ENCODE data around the gene CCL13. TPM values are rescaled to one million over a fixed set of nuclear protein-coding genes. Genes with fewer than 3 reads are reported as not detected.

Gene CCL13
- total and polyA plus RNA-seq, 10 of the 15 experiments (the other 5 are each of a cell fraction or from before 2014, with no cell fraction given): not detected

DNA sequence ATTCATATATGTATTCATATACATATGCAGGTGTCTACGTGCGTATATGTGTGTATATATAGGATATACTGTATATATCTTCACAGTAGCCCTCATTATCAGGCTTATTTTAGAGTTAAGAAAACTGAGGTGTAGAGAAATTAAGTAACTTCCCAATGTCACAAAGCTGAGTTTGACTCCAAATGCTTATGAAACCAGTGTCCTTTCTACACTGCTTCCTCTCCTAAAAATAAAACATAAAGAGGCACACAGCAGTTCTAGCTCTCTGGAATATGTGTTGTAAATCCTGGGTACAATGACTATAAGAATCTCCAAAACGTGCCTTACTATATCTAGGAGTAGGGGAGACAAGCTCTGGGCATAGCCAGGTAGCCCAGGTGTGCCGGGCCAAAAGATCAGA, 46.7 kb downstream of the CCL13 start (continued):
- TF ChIP-seq, protein P1, sequence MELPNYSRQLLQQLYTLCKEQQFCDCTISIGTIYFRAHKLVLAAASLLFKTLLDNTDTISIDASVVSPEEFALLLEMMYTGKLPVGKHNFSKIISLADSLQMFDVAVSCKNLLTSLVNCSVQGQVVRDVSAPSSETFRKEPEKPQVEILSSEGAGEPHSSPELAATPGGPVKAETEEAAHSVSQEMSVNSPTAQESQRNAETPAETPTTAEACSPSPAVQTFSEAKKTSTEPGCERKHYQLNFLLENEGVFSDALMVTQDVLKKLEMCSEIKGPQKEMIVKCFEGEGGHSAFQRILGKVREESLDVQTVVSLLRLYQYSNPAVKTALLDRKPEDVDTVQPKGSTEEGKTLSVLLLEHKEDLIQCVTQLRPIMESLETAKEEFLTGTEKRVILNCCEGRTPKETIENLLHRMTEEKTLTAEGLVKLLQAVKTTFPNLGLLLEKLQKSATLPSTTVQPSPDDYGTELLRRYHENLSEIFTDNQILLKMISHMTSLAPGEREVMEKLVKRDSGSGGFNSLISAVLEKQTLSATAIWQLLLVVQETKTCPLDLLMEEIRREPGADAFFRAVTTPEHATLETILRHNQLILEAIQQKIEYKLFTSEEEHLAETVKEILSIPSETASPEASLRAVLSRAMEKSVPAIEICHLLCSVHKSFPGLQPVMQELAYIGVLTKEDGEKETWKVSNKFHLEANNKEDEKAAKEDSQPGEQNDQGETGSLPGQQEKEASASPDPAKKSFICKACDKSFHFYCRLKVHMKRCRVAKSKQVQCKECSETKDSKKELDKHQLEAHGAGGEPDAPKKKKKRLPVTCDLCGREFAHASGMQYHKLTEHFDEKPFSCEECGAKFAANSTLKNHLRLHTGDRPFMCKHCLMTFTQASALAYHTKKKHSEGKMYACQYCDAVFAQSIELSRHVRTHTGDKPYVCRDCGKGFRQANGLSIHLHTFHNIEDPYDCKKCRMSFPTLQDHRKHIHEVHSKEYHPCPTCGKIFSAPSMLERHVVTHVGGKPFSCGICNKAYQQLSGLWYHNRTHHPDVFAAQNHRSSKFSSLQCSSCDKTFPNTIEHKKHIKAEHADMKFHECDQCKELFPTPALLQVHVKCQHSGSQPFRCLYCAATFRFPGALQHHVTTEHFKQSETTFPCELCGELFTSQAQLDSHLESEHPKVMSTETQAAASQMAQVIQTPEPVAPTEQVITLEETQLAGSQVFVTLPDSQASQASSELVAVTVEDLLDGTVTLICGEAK (IDR thresholded peaks at IDR 0.05; ENCODE audit: borderline replicate concordance): no peak
- no peak for TF ChIP-seq SMAD5 (IDR thresholded peaks at IDR 0.05; ENCODE audit: low read depth)

DNA sequence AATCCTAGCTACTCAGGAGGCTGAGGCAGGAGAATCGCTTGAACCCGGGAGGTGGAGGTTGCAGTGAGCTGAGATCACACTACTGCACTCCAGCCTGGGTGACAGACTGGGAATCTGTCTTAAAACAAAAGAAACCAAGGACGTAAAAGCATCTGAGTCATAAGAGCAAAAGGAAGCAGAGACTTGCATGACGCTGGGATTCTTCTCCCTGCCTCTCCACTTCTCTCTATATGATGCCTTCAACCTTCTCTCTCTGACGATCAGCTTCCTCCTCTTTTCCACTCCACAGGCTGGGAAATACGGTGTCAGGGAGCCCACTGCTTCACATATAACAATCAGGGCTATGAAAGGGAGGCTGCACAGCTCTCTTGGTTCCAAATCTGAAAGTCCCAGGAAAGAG, 49.9 kb downstream of the CCL13 start:
- TF ChIP-seq HCFC1 (IDR thresholded peaks at IDR 0.05; ENCODE audit: low read length) (no peak), ZNF24 (IDR thresholded peaks at IDR 0.05) (no peak), PAX5 (IDR thresholded peaks at IDR 0.05; ENCODE audit: borderline replicate concordance, low read depth, low read length) (no peak), MEF2A (IDR thresholded peaks at IDR 0.05; ENCODE audit: insufficient read depth, low read depth, low read length) (no peak), NFYB (IDR thresholded peaks at IDR 0.05; ENCODE audit: insufficient read depth, low read depth, low read length) (no peak), JUNB (IDR thresholded peaks at IDR 0.05) (no peak), RCOR1 (conservative IDR thresholded peaks at IDR 0.05; ENCODE audit: low read depth, low read length) (no peak), ZBED1 (IDR thresholded peaks at IDR 0.05; ENCODE audit: borderline replicate concordance) (no peak), MTA2 (IDR thresholded peaks at IDR 0.05; ENCODE audit: low read depth) (no peak)
- TF ChIP-seq, protein P1 (IDR thresholded peaks at IDR 0.05; ENCODE audit: borderline replicate concordance): no peak
- TF ChIP-seq, protein P2, sequence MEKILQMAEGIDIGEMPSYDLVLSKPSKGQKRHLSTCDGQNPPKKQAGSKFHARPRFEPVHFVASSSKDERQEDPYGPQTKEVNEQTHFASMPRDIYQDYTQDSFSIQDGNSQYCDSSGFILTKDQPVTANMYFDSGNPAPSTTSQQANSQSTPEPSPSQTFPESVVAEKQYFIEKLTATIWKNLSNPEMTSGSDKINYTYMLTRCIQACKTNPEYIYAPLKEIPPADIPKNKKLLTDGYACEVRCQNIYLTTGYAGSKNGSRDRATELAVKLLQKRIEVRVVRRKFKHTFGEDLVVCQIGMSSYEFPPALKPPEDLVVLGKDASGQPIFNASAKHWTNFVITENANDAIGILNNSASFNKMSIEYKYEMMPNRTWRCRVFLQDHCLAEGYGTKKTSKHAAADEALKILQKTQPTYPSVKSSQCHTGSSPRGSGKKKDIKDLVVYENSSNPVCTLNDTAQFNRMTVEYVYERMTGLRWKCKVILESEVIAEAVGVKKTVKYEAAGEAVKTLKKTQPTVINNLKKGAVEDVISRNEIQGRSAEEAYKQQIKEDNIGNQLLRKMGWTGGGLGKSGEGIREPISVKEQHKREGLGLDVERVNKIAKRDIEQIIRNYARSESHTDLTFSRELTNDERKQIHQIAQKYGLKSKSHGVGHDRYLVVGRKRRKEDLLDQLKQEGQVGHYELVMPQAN (conservative IDR thresholded peaks at IDR 0.05): no peak
- FAIRE-seq (no peak), DNase-seq (ENCODE audit: low read depth, low spot score) (no peak), ATAC-seq (no peak)
- POLR2A ChIA-PET: no interaction called here
- no TSS peak for BruUV-seq (replicated peaks)
- no peak overlapping the region for H3K4me3 ChIP-seq
- H3K4me1 ChIP-seq (ENCODE audit: control insufficient read depth, insufficient read depth, low read length): no peaks in the 10 kb centered on the region
- no peaks in the 10 kb centered on the region for H3K9me3 ChIP-seq (replicated peaks; ENCODE audit: control insufficient read depth, insufficient read depth, low read length)
- in situ Hi-C loops (cut with MboI) (no loop called here), intact Hi-C loops (cut with micrococcal nuclease; ENCODE audit: unreplicated experiment) (no loop called here)
- 13% methylated on average over 6 of the region's 6 CpGs for WGBS (ENCODE audit: insufficient coverage, insufficient replicate concordance, low lambda C conversion rate, missing lambda C conversion rate)
- H3K27me3 ChIP-seq (replicated peaks in 1 of 2; ENCODE audit: control insufficient read depth in 2 of 2, insufficient read depth in 2 of 2, low read length in 1 of 2): no peaks in the 10 kb centered on the region; a peak in 4 of 4 replicates
- SMC1A ChIA-PET (ENCODE audit: uncharacterized antibody, unreplicated experiment): no interaction called here
- no peak overlapping the region for H3K27ac ChIP-seq (ENCODE audit: control insufficient read depth, insufficient read depth)
- RAD21 ChIA-PET (ENCODE audit: unreplicated experiment): no interaction called here
- H3K79me2 ChIP-seq (ENCODE audit: control insufficient read depth, insufficient read depth, low read length): no peaks in the 10 kb centered on the region
- H4K20me1 ChIP-seq (ENCODE audit: control insufficient read depth, insufficient read depth): no peaks in the 10 kb centered on the region
- H2AFZ ChIP-seq (ENCODE audit: control insufficient read depth, low read depth, low read length): no peak overlapping the region
- H3K36me3 ChIP-seq (ENCODE audit: control insufficient read depth in 2 of 2, insufficient read depth in 2 of 2, low read length in 1 of 2): no peaks in the 10 kb centered on the region
- CTCF ChIA-PET: no interaction called here
- no peak overlapping the region for H3K4me2 ChIP-seq (ENCODE audit: control insufficient read depth, insufficient read depth)
- H3K9ac ChIP-seq (ENCODE audit: control insufficient read depth, insufficient read depth, low read length): no peak overlapping the region

Measured in GM12878 (cell line).